ENCODE data around the gene MAMDC2.

MAMDC2 gene

DNA sequence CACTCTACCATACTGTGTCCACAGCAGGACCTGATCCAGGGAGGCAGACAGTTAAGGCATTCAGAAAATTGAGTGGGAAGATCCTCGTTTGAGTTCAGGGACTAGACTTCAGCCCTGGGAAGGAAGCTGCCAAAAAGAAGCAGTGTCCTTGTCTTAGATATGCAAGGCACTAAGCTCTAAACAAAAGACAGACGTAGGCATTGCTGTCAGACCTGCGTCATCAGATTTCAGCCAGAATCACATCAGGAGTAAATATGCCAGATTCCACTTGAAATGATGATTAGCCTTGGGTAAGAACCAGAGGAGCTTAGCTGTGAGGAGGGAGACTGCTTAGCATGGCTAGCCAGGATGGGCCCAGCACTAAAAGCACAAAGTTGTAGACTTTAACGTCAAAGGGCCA is 56.7 kb downstream of the MAMDC2 start:
- FAIRE-seq, result no peak
- no peak for DNase-seq (ENCODE audit: insufficient read length, low spot score)

DNA sequence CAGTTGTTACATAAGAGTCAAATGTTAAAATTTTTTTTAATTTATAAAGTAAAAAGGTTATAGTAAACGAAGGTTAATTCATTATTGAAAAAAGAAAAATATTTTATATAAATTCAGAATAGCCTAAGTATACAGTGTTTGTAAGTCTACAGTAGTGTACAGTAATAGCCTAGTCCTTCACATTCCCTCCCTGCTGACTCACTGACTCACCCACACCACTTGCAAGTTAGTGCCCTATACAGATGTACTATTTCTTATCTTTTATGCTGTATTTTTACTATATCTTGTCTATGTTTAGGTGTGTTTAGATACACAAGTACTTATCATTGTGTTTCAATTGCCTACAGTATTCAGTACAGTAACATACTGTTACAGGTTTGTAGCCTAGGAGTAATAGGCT is 57.6 kb downstream of the MAMDC2 start:
- DNase-seq (ENCODE audit: insufficient read length, low spot score), result no peak
- no peak for FAIRE-seq

DNA sequence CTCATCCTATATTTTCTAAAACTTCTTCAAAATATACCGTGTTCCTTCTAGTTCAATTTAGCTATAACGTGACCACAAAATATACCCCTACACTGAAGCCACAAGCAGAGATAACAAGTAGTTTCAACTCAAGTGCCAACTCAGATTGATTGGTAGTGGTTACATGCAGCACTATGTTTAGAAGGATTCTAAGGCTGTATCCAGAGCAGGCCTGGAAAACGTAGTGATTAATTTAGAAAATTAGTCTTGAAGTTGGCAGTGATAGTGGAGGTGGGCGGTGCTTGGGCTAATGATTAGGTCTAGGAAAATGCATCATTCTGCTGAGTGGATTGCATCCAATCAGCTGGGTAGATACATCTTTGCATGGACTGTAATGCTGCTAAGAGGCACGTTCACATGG is 61.5 kb downstream of the MAMDC2 start:
- DNase-seq (ENCODE audit: insufficient read length, low spot score), result no peak
- no peak for FAIRE-seq

DNA sequence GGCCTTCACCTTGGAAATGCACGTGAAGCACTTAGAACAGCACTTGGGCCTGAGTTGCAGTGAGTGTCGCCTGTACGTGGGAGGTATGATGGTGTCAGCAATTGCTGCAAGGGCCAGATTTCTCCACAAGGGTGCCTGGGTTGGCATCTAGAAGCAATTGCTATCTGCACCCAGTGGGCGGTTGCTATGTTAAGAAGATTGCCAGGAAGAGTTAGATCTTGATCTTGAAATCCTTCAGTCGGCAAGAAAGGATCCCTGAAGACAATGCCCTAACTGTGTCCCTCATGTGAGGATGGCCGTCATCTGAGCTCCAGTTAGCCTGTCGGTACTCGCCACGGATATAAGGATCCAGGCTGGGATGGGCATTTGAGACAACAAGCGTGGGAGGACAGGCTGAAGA is 62.9 kb downstream of the MAMDC2 start:
- FAIRE-seq, result no peak
- DNase-seq (ENCODE audit: insufficient read length, low spot score), result no peak

DNA sequence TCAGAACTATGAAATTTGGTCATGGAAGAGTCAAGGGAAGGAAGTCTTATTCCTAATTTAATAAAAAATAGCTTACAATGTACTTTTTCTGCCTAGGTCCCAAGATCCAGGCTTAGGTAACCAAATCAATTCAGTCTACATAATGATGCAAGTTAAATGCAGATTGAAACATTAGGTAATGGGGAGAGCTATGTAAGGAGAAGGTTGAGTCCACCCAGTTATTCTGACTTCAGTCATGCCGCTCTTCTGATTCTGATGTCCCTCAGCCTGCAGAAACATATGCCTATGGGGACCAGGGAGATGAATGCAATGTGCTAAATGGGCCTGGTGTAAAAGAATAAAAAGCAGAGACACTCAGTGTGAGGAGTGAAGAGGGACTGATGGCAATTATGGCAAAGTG is 63.9 kb downstream of the MAMDC2 start:
- DNase-seq (ENCODE audit: insufficient read length, low spot score) (no peak), FAIRE-seq (no peak)

DNA sequence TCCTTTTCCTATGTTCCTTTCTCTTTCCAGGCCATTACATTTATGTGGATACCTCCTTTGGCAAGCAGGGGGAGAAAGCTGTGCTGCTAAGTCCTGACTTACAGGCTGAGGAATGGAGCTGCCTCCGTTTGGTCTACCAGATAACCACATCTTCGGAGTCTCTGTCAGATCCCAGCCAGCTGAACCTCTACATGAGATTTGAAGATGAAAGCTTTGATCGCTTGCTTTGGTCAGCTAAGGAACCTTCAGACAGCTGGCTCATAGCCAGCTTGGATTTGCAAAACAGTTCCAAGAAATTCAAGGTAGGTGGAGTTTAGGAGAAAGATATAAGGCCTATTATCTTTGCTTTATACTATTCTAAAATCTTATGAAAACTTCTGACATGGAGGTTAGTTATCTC is 64.5 kb downstream of the MAMDC2 start:
- DNase-seq (ENCODE audit: insufficient read length, low spot score) (no peak), FAIRE-seq (no peak)

DNA sequence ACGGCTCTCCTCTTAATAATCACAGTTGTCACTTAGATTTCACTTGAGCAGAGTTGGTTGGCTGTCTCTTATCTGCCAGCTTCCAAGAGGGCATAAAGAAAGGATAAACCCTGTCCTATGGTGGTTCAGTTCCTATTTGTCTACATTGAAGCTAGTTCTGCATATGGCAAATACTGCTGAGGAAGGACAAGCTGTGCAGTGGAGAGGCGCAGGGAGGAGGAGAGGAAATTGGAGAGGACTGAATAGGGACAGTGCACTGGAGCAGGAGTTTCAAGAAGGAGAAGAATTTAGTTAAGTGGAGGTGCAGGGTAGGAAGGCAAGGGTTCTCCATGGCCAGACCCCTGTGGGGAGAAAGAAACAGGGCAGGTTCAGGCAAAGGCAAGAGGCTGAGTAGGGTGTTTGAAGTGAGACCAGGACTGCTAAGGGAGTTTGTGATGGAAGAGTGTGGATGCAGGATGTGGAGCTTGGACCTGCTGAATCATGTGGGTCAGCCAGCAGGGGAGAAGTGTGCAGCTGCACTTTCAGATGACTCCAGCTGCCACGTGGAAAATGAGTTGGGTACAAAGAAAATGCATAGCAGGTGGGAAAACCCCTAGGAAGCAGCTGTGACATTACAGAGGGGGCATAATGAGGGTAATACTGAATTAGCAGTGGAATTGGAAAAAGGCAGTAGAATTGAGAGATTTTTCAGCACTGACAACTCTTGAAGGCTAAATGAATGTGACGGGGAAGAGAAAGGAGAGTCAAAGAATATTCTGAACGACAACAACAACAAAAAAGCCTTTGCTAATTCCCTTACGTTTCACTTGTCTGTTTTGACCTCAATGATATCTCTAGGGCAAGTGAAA is 66.8 kb downstream of the MAMDC2 start:
- DNase-seq (ENCODE audit: insufficient read length, low spot score) (peak; percentile 6), FAIRE-seq (no peak)

DNA sequence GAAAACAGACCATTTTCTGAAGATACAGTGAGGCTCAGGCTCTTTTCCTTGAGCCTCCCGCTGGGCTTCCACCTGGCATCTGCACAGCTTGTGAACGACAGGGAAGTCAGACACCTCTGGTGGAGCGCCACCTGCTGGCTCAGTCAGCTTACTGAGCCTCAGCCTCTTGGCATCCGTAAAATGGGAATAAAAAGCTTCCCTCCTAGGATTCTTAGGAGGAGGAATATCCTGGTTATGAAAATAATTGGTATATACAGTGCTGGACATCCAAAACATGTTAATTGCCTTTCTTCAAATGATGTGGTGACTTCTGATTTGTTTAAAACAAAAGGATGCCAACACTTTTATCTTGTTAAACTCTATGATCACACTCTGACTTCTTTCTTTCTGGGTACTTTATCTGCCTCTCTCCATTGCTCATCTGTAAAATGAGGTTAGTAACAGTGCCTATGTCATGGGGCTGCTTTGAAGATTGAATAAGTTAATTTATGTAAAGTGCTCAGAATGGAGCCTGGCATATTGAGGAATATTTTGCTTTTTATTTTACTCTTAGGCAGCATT is 67.5 kb downstream of the MAMDC2 start:
- no peak for FAIRE-seq
- peak; percentile 58 for DNase-seq (ENCODE audit: insufficient read length, low spot score)

DNA sequence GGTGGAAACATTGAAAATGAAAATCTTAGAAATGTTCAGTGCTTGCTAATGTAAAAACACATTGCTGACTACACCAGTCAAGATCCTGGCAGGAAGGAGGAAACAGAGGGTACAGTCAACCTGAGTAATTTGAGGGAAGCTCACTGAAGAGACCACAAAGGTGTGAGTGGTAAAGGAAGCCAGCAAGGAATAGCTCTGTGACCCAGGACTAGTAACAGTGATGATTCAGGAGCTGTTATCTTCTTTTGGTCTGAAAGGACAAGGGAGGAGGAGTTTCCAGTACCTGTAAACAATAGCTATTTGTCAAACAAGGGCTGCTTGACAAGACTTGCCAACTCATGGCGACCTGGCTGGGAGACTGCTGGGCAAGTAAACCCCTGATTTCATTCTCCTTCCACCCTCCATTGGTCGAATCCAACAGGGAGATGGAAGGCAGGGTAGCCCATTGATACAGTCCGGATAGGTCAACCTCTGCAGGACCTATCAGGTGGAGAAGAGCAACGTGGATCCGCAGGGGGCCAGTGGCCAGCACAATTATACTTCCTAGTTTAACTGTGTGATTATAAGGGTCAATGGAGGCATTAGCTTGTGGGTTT is 68.1 kb downstream of the MAMDC2 start:
- FAIRE-seq, result no peak

DNA sequence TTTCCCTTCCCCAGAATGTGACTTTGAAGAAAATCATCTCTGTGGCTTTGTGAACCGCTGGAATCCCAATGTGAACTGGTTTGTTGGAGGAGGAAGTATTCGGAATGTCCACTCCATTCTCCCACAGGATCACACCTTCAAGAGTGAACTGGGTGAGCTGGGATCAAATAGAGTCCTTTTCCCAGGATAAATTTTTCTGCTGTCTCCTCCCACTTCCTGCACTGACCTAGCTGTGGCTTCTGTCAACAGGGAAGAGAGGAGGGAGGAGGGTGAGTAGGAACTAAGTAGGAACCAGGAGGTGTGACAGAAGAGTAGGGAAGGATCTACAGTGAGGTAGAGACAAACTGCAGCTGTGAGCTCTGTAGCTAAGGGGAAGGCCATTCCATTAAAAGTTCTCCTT is 69.3 kb downstream of the MAMDC2 start:
- DNase-seq (ENCODE audit: insufficient read length, low spot score) (no peak), FAIRE-seq (no peak)

More for the DNA sequence above, 68.1 kb downstream of the MAMDC2 start:
- no peak for DNase-seq (ENCODE audit: insufficient read length, low spot score)

DNA sequence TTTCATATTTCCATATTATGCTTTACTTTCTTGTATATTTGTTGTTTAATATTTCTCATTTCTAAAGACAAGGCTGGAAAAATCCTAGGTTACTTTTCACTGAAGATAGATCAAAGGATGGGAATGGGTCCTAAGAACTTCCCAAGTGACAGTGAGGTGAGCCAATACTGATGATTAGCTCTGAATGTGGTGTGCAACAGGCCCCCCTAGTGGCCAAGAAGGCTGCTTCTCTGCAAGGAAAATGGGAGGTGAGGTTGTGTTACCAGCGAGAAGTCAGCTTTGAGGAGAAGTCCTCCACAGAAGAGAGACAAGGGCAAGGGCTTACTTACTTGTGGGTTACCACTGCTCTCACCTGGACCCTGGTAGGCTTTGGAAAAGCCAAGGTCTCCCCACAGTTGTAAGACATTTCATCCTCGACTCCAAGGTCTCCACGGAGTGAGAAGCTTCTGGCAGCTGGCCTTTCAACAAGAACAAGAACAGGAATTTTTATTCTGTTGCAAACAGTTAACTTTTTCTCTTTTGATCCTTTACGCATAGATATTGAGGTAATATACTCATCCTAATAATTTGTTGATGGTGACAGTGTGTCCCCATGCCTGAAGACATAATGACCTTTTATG is 69.9 kb downstream of the MAMDC2 start:
- FAIRE-seq (peak; percentile 77), DNase-seq (ENCODE audit: insufficient read length, low spot score) (peak; percentile 51)

DNA sequence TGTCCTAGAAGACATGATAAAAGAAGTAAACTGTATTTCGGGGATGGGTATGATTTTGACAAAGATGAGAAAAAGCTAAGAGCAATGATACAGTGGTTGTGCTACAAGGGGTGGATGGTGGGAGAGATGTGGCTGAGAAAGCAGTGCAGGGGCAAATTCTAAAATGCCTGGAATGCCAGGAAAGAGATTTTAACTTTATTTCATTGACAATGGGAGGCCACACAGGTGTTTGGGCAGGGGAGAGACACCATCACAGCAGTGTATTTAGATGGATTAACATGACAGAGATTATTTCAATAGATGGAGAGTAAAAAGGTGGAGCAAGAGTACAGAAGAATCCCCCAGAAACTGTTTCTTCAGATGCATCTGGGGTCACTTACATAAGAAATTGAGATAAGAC is 71.2 kb downstream of the MAMDC2 start:
- DNase-seq (ENCODE audit: insufficient read length, low spot score), result no peak
- no peak for FAIRE-seq

DNA sequence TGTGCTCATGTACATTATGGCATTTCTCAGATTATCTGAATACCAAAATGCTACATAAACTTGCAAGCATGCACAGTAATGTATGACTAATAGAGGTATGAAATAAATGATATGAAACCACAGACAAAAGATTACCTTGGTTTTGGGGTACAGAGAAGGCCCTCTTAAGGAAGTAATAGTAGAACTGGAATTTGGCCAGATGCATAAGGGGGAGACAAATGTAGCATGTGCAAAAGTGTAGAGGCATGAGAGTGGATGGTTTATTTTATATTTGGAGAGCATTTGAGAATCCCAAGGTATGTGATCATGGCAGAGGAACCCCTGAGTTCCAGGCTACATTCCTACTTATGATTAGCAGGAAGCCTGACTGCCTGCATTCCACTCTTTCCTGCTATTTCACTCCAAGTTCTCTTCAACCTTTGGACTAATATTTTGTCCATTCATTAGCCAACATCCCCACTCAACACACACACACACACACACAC is 74.2 kb downstream of the MAMDC2 start:
- DNase-seq (ENCODE audit: insufficient read length, low spot score) (peak; percentile 10), FAIRE-seq (peak; percentile 66)

DNA sequence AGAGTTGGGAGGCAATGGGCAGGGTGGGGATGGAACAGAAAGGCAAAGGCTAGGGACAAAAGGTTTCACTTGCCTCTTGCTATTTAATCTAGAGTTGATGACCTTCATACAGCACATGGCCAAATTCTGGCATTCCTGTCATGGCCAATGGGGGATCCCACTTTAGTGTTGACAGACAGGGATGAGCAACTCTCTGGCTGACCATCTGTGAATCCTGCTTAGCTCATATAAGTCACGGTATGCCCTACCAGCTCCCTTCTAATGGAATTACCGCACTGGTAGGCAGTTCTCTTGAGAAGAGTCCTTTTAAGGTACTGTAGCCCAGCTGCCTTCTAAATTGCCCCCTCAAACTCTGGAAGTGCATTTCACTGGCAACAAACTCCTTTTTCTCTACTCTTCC is 76.1 kb downstream of the MAMDC2 start:
- FAIRE-seq, result no peak
- DNase-seq (ENCODE audit: insufficient read length, low spot score), result no peak

DNA sequence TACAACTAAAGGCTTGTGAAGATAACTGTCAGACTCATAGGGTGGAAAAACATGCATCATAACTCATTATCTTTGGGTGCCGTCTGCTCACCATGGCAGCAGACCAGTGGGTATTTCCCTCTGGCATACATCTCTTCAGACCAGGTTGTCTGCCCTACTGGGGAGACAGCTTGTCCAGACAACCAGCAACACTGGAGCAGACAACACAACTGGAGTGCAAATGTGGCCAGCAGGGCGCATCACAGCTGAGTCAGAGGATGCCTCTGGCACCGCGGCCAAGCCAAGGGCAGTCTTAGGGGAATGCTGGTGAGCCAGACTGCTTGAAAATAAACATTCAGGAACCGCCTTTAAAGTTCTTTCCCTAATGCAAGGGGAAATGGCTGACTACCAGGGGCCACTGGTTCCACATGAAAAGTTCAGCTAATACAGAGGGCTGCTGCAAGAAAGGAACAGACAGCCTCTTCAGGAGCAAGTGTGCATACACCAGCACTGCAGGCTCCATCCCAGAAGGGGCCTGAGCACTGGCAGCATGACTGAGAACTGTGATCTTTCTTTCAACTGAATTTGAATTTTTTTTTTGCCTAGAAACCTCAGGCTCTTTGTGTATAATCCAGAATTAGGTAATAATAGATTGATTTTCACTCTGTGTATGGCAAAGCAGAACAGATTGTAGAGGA is 77.3 kb downstream of the MAMDC2 start:
- DNase-seq (ENCODE audit: insufficient read length, low spot score) (peak; percentile 53), FAIRE-seq (peak; percentile 97)

DNA sequence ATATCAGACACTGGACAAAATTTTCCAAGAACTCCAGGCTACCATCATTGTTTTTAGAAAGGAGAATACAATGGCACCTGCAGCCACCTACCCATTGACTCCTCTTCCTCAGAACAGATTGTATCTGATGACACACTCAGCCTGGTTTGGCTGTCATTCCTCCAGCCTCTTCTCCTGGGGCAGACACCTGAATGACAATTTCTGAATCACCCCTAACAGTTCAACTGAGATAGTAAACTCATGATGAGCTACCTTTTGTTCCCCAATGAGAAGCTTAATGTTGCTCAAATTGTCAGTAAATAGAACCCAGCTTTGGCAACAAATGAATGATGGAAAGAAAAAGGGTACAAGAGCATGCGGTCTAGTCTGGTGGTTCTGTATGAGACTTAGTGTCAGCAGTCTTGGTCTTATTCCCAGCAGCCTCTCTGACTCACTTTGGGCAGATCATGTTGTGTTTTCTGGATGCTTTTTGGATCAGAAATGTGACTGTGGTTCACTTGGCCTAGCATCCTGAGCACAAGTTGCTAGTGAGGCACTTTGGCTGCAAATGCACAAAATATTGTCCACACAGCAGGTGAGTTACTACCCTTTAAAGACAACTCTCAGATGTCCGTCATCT is 78.3 kb downstream of the MAMDC2 start:
- no peak for DNase-seq (ENCODE audit: insufficient read length, low spot score)
- no peak for FAIRE-seq

DNA sequence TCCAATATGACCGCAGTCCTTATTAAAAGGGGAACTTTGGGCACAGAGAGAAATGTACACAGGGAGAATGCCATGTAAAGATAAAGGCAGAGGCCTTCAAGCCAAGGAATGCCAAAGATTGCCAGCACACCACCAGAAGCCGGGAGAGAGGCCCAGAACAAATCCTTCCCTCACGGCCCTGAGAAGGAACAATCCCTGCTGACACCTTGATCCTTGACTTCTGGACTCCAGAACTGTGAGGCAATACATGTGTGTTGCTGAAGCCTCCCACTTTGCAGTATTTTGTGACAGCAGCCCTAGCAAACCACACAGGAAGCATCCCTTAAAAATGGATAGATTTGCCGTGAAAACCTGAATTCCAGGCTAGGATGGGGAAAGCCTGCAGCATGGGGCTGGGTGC is 80.0 kb downstream of the MAMDC2 start:
- FAIRE-seq (no peak), DNase-seq (ENCODE audit: insufficient read length, low spot score) (no peak)

DNA sequence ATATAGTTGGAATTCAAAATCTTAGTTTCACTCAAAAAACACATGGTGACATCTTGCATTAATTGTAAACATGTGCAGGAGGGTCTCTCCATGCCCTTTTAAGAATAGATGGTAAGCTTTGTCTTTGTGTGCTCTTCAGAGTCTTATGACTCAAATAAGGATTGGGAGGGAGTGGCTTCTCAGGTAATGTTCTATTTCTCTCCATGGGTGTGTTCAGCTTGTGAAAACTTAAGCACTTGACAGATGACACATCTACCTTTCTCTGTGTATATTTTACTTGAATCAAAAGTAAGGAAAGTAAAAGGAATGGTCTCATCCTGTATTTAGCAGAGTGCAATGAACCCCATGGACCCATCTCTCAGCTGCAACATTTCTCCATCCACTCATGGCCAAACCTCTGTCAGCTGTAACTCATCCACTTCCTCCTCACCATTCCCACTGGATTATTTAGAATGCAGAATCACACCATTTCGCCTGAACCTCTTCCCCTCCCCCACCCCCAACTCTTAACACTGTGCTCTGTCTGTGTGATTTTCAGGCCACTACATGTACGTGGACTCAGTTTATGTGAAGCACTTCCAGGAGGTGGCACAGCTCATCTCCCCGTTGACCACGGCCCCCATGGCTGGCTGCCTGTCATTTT is 82.1 kb downstream of the MAMDC2 start:
- no peak for FAIRE-seq
- no peak for DNase-seq (ENCODE audit: insufficient read length, low spot score)

DNA sequence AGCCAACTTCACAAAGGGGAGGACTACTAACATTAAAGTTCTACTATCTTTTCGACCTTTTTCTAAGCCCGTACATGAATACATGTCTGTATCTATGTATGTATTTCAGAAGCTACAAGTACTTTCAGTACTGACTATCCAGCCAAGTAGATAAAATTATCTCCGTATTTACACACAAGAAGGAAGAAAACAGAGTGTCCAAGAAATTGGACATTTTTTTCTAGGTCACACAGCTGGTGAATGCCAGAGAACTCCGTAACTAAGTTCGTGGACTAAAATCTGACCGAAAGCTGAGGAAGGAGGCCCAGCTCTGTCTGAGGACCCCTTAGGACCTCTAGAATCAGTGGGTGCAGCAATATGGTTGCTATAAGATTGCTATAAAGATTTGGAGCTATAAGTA is 83.4 kb downstream of the MAMDC2 start:
- no peak for DNase-seq (ENCODE audit: insufficient read length, low spot score)
- FAIRE-seq, result no peak
